Activated CD4-positive, alpha-beta T cell treated with anti-CD3 and anti-CD28 coated beads for 1 hour (primary cell): ENCODE measurements around the gene IER3.
"Not testable (repeated sequence)": the region's sequence is repeated elsewhere in the genome, so short reads cannot be mapped to it uniquely, and the experiment has no call there.

ENCODE experiments used
- DNase-seq: peaks from one replicate; pipeline ENCODE4 v3.0.0-alpha.2; 2020

Gene IER3

GRCh38 chr6:30722280-30723112, 21.9 kb downstream of the IER3 start:
- peak; percentile 80 for DNase-seq

GRCh38 chr6:30722025-30722279, 22.4 kb downstream of the IER3 start:
- not testable (repeated sequence) for DNase-seq

GRCh38 chr6:30721198-30722024, 22.9 kb downstream of the IER3 start:
- DNase-seq, result peak; percentile 95

DNA sequence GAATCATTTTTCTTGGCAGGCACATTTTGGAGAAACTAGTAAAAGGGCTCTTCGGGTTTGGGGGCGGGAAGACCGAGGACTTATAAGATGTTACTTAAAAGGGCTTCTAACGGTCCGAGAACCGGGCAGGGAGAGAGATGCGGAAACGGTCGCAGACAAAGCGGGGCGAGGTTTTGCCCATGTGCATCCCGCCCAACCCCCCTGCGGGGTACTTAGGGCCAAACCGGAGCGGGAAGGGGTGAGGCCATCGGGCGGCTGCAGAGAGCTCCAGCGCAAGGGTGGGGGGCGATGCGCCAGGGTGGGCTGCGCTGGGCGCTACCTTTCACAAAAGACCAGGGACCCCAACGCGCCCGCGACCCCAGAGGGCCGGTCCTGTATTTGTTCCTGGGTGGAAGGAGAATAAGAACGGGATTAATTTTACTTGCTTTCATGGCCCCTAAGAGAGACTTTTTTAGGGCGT, 23.6 kb downstream of the IER3 start:
- DNase-seq, result peak; percentile 47

DNA sequence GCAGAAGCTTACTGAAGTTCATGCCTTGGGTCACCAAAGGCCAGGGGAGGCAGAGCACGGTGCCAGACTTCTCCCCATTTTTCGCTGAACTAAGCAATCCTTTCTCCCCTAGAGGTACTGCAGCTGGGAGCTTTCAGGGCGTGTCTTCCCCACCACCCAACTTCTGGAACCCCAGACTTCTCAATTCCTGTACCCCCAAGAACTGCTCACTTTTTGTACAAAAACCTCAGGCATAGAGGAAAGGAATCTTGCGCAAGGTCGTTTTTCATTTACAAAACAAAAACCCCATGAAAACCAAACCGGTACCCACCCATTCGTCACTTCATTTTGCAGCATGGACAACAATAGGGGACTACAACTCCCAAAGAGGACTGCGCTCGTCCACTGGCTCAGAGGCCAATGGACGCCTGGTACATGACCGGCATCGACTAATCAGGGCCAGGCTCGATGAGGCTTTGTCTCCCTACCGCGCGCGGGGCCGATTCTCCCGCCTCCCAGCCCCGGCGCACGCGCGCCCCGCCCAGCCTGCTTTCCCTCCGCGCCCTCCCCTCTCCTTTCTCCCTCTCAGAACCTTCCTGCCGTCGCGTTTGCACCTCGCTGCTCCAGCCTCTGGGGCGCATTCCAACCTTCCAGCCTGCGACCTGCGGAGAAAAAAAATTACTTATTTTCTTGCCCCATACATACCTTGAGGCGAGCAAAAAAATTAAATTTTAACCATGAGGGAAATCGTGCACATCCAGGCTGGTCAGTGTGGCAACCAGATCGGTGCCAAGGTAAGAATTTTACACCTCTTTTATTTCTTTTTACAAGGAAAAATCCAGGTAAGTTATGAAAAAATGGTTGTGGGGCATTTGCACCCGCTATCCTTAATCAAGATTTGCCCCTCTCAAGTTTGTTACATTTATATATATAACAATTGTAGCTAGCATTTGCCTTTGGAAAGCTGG, 24.3 kb downstream of the IER3 start, which contains the start of gene TUBB:
Gene TUBB, plus strand, starts transcription at position 562 of the 947 bp plus-strand sequence. Its CDS starts 155 bp downstream, at position 717.
- peak; percentile 92 for DNase-seq

DNA sequence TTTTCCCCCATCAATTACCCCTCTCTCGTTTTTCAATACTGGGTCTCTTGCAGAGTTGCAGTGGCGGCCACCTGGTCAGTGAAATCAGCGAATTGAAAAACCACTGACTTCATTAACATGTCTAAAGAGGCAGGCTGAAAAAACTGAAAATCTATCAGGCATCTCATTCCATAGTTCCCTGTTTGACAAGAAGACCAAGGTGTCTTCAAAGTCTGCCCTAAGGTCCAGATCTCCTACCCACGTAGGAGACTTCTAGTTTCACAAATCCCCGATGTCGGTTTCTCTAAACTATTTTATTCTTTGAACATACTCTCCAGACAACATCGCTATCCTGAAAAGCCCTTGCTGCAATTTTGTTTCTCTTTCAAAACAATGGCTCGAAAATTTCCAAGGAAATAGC, 25.0 kb downstream of the IER3 start:
- DNase-seq, result no peak

- DNase-seq, result not testable (repeated sequence)
Measured at GRCh38 chr6:30717845-30718720, 26.3 kb downstream of the IER3 start.

DNA sequence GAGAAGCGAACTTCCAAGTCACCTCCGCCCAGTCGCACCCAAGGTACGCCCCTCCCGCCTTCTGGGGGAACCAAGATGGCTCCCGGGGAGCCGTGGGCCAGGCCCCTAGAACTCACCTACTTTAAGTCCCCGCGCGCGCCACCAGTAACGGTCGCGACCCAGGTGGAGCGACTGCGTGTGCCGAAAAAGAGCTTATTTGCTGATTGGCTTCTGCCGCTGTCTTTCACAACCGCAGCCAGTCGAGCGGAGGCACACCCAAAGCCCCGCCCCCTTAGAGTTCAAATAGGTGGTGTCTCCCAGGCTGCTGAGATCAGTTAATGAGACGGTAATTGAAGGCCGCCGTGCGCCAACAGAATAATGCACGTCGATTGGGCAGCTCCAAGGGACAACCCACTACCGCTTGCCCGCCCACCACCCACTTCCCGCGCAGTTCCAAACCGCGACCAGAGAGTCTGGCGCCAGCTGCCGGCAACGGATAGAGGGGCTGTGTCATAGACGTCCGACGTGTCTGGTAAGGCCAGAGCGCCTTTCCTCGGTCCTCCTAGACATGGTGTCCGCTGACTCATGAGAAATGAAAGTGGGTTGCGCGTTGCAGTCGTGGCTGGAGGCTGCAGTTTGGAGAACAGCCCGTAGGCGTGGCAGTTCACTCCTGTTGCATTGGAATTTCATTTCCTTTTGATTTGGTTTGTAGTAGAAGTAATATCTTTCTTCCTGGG, 27.1 kb downstream of the IER3 start, which contains the start of gene MDC1:
Gene MDC1, minus strand, starts transcription at position 153 of the 716 bp plus-strand sequence. CDS start 2,106 bp downstream, outside the sequence.
- DNase-seq, result peak; percentile 99

DNA sequence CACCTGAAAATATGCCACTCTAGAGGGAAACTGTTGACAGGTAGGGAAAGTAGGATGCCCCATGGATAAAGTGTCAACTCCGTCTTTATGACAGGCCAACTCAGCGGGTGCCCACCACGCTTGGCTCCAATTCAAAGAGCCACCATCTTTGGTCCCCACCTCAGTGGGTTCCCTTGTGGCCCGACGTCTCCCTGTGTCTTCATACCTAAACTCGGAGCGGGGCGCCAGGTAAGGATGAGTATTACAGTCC, 27.5 kb downstream of the IER3 start:
- DNase-seq, result no peak

DNA sequence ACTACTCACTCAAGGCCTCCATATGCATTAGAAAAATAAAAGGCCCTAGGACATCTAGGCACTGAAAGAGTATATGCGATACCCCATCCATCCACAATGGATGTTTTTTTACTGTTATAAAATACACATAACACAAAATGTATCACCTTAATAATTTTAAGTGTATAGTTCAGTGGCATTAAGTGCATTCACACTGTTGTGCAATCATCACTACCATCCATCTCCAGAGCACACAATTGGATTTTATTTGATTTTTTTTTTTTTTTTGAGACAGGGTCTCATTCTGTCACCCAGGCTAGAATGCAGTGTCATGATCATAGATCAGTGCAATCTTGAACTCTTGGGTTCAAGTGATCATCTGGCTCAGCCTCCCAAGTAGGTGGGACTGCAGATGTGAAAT, 30.1 kb downstream of the IER3 start:
- DNase-seq, result no peak

DNA sequence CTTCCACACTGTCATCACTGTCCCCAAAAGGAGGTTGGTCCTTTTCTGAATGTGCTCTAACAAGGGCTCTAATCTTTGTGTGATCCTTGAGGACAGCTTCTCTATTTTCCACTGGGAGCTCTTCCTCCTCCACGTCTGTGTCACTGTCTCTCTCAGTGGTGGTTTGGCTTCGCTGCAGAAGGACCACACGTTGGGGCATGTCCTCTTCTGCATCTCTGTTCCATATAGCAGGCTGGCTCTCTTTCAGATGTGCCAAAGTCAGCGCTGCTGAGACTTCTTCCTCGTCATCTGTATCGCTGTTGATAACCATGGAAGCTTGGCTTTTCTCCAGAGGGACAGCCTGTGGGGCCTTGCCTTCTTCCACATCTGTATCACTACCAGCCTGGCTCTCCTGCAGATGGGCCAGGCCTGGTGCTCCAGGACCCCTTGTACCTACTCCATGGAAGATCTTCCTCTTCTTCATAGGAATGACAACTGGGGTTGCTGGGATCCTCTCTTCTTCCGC, 31.9 kb downstream of the IER3 start:
- no peak for DNase-seq

GRCh38 chr6:30711758-30712380, 32.5 kb downstream of the IER3 start:
- DNase-seq, result no peak

- no peak for DNase-seq
Measured at GRCh38 chr6:30709101-30709868, 35.1 kb downstream of the IER3 start.

GRCh38 chr6:30707281-30707850, 37.0 kb downstream of the IER3 start:
- no peak for DNase-seq

GRCh38 chr6:30705620-30706019, 38.7 kb downstream of the IER3 start:
- no peak for DNase-seq

- no peak for DNase-seq
Measured at GRCh38 chr6:30703821-30704220, 40.5 kb downstream of the IER3 start.

GRCh38 chr6:30703011-30703410, 41.3 kb downstream of the IER3 start:
- no peak for DNase-seq

DNA sequence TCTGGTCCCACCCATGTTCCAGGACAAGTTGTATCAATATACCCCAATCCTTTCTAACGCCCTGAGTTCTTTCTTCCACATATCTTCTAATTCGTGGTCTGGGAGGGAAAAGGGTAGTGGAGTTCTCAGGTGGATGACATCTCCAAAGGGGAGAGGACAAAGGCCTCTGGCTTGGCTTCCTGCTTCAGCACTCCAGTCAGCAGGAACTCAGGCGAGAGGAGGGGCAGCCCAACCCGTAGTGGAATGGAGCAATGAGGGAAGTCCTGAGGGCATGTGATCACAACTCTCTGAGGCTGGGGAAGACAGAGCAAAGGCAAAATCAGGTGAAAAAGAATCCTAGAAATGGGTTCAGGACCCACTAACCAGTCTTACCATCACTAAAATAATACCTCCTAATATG, 44.0 kb downstream of the IER3 start:
- DNase-seq, result no peak

- DNase-seq, result no peak
Measured at GRCh38 chr6:30696432-30696831, 47.9 kb downstream of the IER3 start.
